ENCODE measurements around the gene YPEL3. TPM values are rescaled to one million over a fixed set of nuclear protein-coding genes. Genes with fewer than 3 reads are reported as not detected.

The YPEL3 gene
- polyA plus RNA-seq, 1 donor from 2014 or later = 76.9 TPM

DNA sequence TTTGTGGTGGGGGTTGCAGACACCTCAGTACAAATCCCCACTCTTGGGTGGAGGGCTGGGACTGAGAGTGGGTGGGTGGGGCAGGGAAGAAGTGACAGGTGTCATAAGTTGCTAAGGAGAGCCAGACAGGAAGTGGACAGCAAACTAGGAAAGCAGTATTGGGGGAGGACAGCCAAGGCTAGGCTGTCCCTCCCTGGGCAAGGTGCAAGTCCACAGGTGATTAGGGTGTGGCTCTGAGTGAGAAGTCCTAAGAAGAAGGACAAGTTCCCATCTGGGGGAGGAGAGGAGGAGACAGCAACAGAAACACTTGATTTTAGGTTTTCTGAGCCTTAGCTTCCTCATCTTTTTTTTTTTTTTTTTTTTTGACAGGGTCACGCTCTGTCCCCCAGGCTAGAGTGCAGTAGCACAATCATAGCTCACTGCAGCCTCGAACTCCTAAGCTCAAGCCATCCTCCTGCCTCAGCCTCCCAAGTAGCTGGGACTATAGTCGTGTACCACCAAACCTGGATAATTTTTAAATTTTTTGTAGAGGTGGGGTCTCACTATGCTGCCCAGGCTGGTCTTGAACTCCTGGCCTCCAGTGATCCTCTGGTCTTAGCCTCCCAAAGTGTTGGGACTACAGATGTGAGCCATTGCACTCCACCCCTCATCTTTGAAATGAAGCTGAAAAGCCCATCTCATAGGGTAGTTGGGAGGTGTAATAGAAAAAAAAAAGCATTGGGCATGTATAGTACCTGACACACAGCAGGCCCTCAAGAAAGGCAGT is 24.5 kb upstream of the YPEL3 start:
- H3K27ac ChIP-seq (ENCODE audit: low read length) = no peak overlapping the region
- no peaks in the 10 kb centered on the region for H3F3A ChIP-seq (ENCODE audit: insufficient read depth, low read length, poor library complexity, severe bottlenecking)
- H3K79me2 ChIP-seq (replicated peaks; ENCODE audit: insufficient read depth, low read length) = no peaks in the 10 kb centered on the region
- H3K4me3 ChIP-seq (ENCODE audit: low read length) = no peak overlapping the region
- H3K27me3 ChIP-seq (ENCODE audit: insufficient read depth, low read depth, low read length) = no peaks in the 10 kb centered on the region
- H3K4me2 ChIP-seq (ENCODE audit: low read length) = no peak overlapping the region
- H4K20me1 ChIP-seq (ENCODE audit: insufficient read depth) = no peaks in the 10 kb centered on the region
- no peaks in the 10 kb centered on the region for H3K36me3 ChIP-seq (ENCODE audit: insufficient read depth, low read length)
- H3K9me2 ChIP-seq (ENCODE audit: insufficient read depth, low read length) = no peaks in the 10 kb centered on the region
- TF ChIP-seq CTCF (IDR thresholded peaks at IDR 0.05; ENCODE audit: poor library complexity, severe bottlenecking) (no peak), EZH2 (IDR thresholded peaks at IDR 0.05; ENCODE audit: borderline replicate concordance, insufficient read depth, low read length, poor library complexity, severe bottlenecking) (no peak), EP300 (conservative IDR thresholded peaks at IDR 0.05; ENCODE audit: poor library complexity, severe bottlenecking) (no peak), MXI1 (conservative IDR thresholded peaks at IDR 0.05; ENCODE audit: poor library complexity, severe bottlenecking) (no peak), REST (IDR thresholded peaks at IDR 0.05; ENCODE audit: borderline replicate concordance) (no peak), POLR2AphosphoS5 (IDR thresholded peaks at IDR 0.05) (no peak), TAF1 (IDR thresholded peaks at IDR 0.05; ENCODE audit: low read depth) (no peak), RAD21 (conservative IDR thresholded peaks at IDR 0.05) (no peak), SMC3 (conservative IDR thresholded peaks at IDR 0.05; ENCODE audit: poor library complexity) (no peak)
- no peak overlapping the region for H2AFZ ChIP-seq (ENCODE audit: low read depth, low read length)
- H3K9ac ChIP-seq (ENCODE audit: low read length) = no peak overlapping the region
- H3K9me3 ChIP-seq (ENCODE audit: low read length) = no peaks in the 10 kb centered on the region

DNA sequence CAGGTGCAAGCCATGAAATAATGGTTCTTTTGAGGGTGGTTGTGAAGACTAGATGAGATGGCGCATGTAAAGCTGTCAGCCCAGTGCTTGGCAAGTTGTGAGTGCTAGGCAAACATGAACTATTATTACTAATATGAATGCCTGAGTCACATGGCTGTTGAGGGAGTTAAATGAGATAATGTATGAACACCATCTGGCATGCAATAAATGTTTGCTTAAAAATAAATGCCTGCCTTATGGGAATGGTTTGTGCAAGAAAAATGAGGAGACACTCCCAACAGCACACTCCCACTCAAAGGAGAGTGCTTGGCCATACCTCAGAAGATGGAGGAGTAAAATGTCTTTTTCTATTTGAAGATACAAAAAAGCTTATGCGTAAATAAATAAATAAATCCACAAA is 23.4 kb upstream of the YPEL3 start:
- H3K79me2 ChIP-seq (replicated peaks; ENCODE audit: insufficient read depth, low read length) = no peaks in the 10 kb centered on the region
- no peaks in the 10 kb centered on the region for H3F3A ChIP-seq (ENCODE audit: insufficient read depth, low read length, poor library complexity, severe bottlenecking)
- H3K9me2 ChIP-seq (ENCODE audit: insufficient read depth, low read length) = no peaks in the 10 kb centered on the region
- H3K4me2 ChIP-seq (ENCODE audit: low read length) = no peak overlapping the region
- no peak overlapping the region for H3K4me3 ChIP-seq (ENCODE audit: low read length)
- no peaks in the 10 kb centered on the region for H3K9me3 ChIP-seq (ENCODE audit: low read length)
- no peak for TF ChIP-seq EZH2 (IDR thresholded peaks at IDR 0.05; ENCODE audit: borderline replicate concordance, insufficient read depth, low read length, poor library complexity, severe bottlenecking)
- no peak for TF ChIP-seq TAF1 (IDR thresholded peaks at IDR 0.05; ENCODE audit: low read depth)
- no peak for TF ChIP-seq REST (IDR thresholded peaks at IDR 0.05; ENCODE audit: borderline replicate concordance)
- TF ChIP-seq CTCF (IDR thresholded peaks at IDR 0.05; ENCODE audit: poor library complexity, severe bottlenecking) = no peak
- TF ChIP-seq RAD21 (conservative IDR thresholded peaks at IDR 0.05) = no peak
- no peak for TF ChIP-seq MXI1 (conservative IDR thresholded peaks at IDR 0.05; ENCODE audit: poor library complexity, severe bottlenecking)
- no peak for TF ChIP-seq SMC3 (conservative IDR thresholded peaks at IDR 0.05; ENCODE audit: poor library complexity)
- no peak for TF ChIP-seq POLR2AphosphoS5 (IDR thresholded peaks at IDR 0.05)
- no peak for TF ChIP-seq EP300 (conservative IDR thresholded peaks at IDR 0.05; ENCODE audit: poor library complexity, severe bottlenecking)
- H3K36me3 ChIP-seq (ENCODE audit: insufficient read depth, low read length) = no peaks in the 10 kb centered on the region
- H3K27me3 ChIP-seq (ENCODE audit: insufficient read depth, low read depth, low read length) = no peaks in the 10 kb centered on the region
- no peak overlapping the region for H2AFZ ChIP-seq (ENCODE audit: low read depth, low read length)
- H3K27ac ChIP-seq (ENCODE audit: low read length) = no peak overlapping the region
- no peaks in the 10 kb centered on the region for H4K20me1 ChIP-seq (ENCODE audit: insufficient read depth)
- H3K9ac ChIP-seq (ENCODE audit: low read length) = no peak overlapping the region

All from neural cell (in vitro differentiated cells).